Progenitor cell of endocrine pancreas (in vitro differentiated cells): ENCODE measurements around the gene PPP1R14D. TPM values are rescaled to one million over a fixed set of nuclear protein-coding genes. Genes with fewer than 3 reads are reported as not detected.
A peak's percentile ranks its signal among the peaks of the same experiment; 100 is the strongest.

Experiments
- DNase-seq: peaks from one replicate; pipeline ENCODE4 v3.0.0; 2021; ENCODE audit warnings: low spot score; ENCODE audit not compliant: unreplicated experiment
- H3K27ac Mint-ChIP-seq: 2 replicates; pipeline ENCODE4 v1.8.0; 2021; ENCODE audit warnings: mild to moderate bottlenecking, moderate library complexity, mixed read lengths
- H3K27me3 Mint-ChIP-seq: 2 replicates; pipeline ENCODE4 v1.8.0; 2021; ENCODE audit warnings: mixed read lengths
- H3K36me3 Mint-ChIP-seq: 2 replicates; pipeline ENCODE4 v1.8.0; 2022; ENCODE audit warnings: mixed read lengths; ENCODE audit not compliant: insufficient read depth
- H3K4me1 Mint-ChIP-seq: 2 replicates; pipeline ENCODE4 v1.8.0; 2021; ENCODE audit warnings: low read depth, mixed read lengths
- H3K4me3 Mint-ChIP-seq: 2 replicates; pipeline ENCODE4 v1.8.0; 2021; ENCODE audit warnings: low read depth, mild to moderate bottlenecking, moderate library complexity, mixed read lengths
- H3K9me3 Mint-ChIP-seq: 2 replicates; pipeline ENCODE4 v1.8.0; 2021; ENCODE audit warnings: low read depth, mixed read lengths
- total RNA-seq: library from RNA; stranded (reverse); gene quantifications from 2 replicates; pipeline ENCODE4 v1.2.1, GENCODE V29; 2021
- TF ChIP-seq, protein P1 (sequence below): fragments of 200-600 bp; sonication (generic); IDR thresholded peaks from one replicate; pipeline ENCODE4 v1.5.0; 2021; ENCODE audit warnings: antibody characterized with exemption, mild to moderate bottlenecking; ENCODE audit not compliant: unreplicated experiment

PPP1R14D gene
- total RNA-seq, 1 donor from 2014 or later: 0.81 TPM

DNA sequence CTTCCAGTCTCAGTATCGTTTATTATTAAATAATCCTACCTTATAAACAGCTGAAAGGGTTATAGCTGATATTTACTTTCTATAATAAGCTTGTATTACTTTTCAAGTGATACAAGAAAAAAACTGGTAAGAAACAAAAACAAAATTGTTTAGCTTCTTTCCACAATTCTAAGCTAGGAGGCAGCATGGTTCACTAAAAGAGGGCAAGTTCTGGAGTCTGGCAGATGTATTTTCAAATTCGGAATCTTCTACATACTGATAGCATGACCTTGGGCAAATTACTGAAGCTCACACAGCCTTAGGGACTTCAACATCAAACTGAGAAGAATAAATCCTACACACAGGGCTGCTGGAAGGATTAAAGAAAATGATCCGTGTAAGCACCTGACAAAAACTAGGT is 43.3 kb downstream of the PPP1R14D start:
- DNase-seq: no peak
- TF ChIP-seq, protein P1, sequence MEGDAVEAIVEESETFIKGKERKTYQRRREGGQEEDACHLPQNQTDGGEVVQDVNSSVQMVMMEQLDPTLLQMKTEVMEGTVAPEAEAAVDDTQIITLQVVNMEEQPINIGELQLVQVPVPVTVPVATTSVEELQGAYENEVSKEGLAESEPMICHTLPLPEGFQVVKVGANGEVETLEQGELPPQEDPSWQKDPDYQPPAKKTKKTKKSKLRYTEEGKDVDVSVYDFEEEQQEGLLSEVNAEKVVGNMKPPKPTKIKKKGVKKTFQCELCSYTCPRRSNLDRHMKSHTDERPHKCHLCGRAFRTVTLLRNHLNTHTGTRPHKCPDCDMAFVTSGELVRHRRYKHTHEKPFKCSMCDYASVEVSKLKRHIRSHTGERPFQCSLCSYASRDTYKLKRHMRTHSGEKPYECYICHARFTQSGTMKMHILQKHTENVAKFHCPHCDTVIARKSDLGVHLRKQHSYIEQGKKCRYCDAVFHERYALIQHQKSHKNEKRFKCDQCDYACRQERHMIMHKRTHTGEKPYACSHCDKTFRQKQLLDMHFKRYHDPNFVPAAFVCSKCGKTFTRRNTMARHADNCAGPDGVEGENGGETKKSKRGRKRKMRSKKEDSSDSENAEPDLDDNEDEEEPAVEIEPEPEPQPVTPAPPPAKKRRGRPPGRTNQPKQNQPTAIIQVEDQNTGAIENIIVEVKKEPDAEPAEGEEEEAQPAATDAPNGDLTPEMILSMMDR: peak; percentile 7
- Mint-ChIP-seq H3K36me3 (no peaks in the 10 kb centered on the region), H3K4me1 (peaks cover 28% of the 10 kb centered on the region), H3K9me3 (no peaks in the 10 kb centered on the region), H3K27ac (no peak overlapping the region), H3K4me3 (no peak overlapping the region), H3K27me3 (no peaks in the 10 kb centered on the region)

DNA sequence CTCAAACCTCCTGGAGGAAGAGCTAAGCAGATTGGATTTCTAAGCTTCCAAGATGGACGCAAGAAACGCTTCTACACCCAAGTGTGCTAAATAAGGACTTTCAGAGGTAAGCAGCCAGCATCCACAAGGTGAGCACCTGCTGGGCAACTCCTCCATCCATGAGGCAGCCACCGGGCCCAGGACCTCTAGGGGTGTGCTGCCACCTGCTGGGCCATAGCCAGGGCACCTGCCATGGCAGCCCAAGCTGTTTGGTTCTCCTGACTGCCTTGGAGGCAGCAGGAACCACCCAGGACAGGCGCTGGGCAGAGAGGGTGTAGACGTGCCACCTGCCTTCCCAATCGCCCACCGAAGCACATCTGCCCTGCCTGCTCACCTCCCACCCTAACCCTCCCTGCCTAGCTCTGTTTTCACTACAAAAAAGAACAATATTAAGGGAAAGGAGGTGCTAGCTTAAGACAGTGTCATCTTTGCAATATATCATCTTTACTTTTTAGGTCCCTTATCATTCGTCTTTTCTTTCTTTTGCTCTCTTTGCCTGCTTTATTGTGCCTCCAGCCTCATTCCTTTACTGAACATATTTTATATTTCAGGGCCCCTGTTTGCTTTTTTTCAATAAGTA is 45.8 kb downstream of the PPP1R14D start:
- H3K27me3 Mint-ChIP-seq: no peaks in the 10 kb centered on the region
- H3K9me3 Mint-ChIP-seq: no peaks in the 10 kb centered on the region
- H3K27ac Mint-ChIP-seq: no peak overlapping the region
- TF ChIP-seq, protein P1: peak; percentile 87
- peaks cover 20% of the 10 kb centered on the region for H3K4me1 Mint-ChIP-seq
- H3K36me3 Mint-ChIP-seq: peaks cover 3% of the 10 kb centered on the region
- H3K4me3 Mint-ChIP-seq: no peak overlapping the region
- DNase-seq: peak; percentile 68

DNA sequence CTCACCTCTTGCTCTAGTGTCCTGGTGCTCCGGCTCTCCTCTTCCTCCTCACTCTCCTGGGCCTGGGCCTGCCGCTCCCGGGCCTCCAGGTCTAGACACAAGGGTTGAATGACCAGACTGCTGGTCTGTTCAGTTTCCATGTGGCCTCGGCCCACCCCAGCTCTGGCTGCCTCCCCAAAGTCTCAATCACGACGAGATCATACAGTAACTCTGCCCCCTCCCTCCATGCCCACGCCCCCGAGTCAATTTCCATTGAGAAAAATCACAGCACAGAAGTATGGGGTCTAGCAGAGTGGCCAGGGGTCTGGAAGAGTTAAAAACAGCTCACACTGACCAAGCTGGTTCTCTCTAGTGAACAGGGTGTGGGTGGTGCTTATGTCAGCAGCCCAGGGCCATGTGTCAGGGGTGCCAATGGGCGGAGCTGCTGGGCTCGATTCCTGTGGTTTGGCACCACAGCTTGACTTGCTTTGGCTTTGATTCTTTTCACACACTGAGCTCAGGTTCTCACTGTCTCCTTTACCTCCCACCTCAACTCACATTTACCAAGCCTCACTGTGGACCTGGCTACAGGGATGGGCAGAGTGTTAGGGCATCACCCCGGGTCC is 51.9 kb downstream of the PPP1R14D start:
- TF ChIP-seq, protein P1: no peak
- H3K4me3 Mint-ChIP-seq: no peak overlapping the region
- no peaks in the 10 kb centered on the region for H3K27me3 Mint-ChIP-seq
- no peaks in the 10 kb centered on the region for H3K4me1 Mint-ChIP-seq
- H3K9me3 Mint-ChIP-seq: no peaks in the 10 kb centered on the region
- no peak overlapping the region for H3K27ac Mint-ChIP-seq
- DNase-seq: no peak
- H3K36me3 Mint-ChIP-seq: peaks cover 11% of the 10 kb centered on the region

GRCh38 chr15:40775740-40776536 is 52.6 kb downstream of the PPP1R14D start:
- TF ChIP-seq, protein P1: no peak
- Mint-ChIP-seq H3K27me3 (no peaks in the 10 kb centered on the region), H3K4me1 (no peaks in the 10 kb centered on the region), H3K9me3 (no peaks in the 10 kb centered on the region), H3K4me3 (no peak overlapping the region), H3K36me3 (peaks cover 11% of the 10 kb centered on the region), H3K27ac (no peak overlapping the region)
- DNase-seq: no peak

GRCh38 chr15:40775007-40775406 is 53.5 kb downstream of the PPP1R14D start:
- no peak overlapping the region for H3K27ac Mint-ChIP-seq
- DNase-seq: no peak
- H3K27me3 Mint-ChIP-seq: no peaks in the 10 kb centered on the region
- no peaks in the 10 kb centered on the region for H3K9me3 Mint-ChIP-seq
- no peak overlapping the region for H3K4me3 Mint-ChIP-seq
- no peaks in the 10 kb centered on the region for H3K4me1 Mint-ChIP-seq
- TF ChIP-seq, protein P1: no peak
- H3K36me3 Mint-ChIP-seq: peaks cover 11% of the 10 kb centered on the region
